Kidney tubule cell (primary cell): ENCODE results near the gene NADSYN1.
"Not testable (repeated sequence)": the region's sequence is repeated elsewhere in the genome, so short reads cannot be mapped to it uniquely, and the experiment has no call there.

Experiments used
- DNase-seq: peaks from one replicate; pipeline ENCODE4 v3.0.0-alpha.2; 2018; ENCODE audit warnings: low spot score

Gene NADSYN1

DNA sequence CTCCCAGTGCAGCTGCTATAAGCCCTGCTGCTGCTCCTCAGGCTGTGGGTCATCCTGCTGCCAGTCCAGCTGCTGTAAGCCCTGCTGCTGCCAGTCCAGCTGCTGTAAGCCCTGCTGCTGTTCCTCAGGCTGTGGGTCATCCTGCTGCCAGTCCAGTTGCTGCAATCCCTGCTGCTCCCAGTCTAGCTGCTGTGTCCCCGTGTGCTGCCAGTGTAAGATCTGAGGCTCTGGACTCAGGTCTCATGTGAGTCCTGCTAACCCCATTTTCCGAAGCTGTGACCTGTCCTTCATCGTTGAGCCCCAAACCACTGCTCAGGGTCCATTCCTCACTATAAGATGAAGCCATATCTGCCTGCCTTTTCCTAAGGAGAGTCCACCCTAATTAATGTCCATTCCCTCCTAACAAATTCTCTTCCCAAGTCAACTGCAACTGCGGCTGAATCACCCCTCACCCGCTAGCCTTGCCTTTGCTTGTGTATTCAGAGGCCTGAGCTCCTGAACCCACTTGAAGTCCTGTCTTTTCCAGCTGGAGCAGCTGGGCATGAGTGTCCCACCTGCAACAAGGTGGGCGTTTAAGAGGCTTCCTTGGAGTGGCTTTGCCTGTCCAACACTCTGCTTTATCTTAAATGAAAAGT, 74.7 kb downstream of the NADSYN1 start:
- no peak for DNase-seq

DNA sequence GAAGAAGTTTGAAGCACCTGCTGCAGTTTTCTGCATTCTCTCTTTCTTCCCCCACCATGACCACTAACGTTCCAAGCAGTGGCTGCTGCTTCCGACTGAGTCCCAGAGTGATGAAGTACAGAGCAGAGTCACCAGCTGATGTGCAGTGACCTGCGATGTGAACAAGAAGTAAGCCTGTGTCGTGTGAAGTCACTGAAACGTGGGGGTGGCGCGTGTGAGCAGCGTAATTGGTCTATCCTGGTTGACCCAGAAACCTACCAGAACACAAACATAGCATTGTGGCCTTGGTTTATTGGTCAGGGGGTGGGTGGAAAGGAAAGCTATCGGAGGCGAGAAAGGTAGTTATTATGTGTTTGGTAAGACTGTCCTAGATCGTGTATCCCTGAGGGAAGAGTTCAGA, 77.6 kb downstream of the NADSYN1 start:
- DNase-seq = peak; percentile 34

DNA sequence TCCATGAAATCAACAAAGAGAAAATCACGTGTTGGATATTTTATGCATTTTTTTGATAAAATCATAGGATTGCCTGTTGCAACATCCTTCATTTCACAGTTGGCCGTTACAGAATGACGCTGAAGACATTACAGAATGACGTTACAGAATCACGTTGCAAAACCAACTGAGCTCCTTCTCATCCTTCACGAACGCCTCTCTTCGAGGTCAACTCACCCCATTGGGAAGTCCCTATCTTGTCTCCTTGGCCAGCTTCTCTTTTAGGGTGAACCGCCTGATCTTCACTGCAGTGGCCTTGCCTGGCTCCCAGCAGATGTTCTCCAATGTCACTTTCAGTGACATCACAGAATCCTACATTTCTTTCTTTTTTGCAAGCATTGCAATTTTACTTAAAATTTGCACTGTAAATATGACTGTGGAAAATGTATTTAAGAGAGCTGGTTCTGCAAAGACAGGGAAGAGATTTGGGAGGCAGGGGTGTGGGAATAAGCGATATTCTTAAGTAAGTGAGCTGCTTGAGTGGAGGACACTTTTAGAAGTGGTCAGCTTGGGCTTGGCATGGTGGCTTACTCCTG, 79.1 kb downstream of the NADSYN1 start:
- DNase-seq = no peak

DNA sequence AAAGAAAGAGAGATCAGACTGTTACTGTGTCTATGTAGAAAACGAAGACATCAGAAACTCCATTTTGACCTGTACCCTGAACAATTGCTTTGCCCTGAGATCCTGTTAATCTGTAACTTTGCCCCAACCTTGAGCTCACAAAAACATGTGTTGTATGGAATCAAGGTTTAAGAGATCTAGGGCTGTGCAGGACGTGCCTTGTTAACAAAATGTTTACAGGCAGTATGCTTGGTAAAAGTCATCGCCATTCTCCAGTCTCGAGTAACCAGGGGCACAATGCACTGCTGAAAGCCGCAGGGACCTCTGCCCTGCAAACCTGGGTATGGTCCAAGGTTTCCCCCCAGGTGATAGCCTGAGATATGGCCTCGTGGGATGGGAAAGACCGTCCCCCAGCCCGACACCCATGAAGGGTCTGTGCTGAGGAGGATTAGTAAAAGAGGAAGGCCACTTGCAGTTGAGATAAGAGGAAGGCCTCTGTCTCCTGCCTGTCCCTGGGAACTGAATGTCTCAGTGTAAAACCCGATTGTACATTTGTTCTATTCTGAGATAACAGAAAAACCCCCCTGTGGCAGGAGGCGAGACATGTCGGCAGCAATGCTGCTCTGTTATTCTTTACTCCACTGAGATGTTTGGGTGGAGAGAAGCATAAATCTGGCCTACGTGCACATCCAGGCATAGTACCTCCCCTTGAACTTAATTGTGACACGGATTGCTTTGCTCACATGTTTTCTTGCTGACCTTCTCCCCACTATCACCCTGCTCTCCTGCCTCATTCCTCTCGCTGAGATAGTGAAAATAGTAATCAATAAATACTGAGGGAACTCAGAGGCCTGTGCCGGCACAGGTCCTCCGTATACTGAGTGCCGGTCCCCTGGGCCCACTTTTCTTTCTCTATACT, 82.0 kb downstream of the NADSYN1 start:
- DNase-seq = not testable (repeated sequence)

DNA sequence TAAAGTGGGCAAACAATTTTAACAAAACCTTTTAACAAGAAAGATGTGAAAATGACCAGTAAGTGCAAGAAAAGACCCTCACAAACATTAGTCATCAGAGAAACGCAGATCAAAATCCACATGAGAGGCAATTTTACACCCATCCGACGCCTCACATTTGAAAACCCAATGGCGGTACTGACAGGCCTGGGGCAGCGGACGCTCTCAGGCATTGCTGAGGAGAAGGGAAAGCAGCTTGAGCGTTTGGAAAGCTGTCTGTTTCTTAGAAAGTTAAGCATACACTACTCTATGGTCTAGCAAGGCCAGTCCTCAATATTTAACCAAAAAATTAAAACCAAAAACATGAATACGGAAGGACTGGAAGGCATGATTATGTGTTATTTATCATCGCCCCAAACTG, 82.8 kb downstream of the NADSYN1 start:
- DNase-seq = no peak

DNA sequence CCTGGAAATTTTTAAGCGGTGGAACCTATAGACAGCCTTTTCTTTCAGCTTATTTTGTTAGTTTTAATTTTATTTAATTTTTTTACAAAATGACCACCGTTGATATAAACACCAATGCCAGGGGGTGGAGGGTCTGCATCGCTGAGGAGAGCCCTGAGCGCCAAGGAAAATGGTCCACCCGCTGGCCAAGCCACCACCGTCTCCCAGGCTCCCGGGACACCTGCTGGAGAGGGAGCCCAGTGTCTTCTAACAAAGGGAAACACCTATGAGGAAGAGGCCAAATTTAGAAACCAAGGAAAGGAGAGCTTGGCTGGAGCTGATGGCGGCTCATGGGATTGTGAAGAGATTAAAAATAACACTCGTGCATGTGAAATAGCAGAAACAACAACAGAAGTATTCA, 84.5 kb downstream of the NADSYN1 start:
- DNase-seq = no peak

DNA sequence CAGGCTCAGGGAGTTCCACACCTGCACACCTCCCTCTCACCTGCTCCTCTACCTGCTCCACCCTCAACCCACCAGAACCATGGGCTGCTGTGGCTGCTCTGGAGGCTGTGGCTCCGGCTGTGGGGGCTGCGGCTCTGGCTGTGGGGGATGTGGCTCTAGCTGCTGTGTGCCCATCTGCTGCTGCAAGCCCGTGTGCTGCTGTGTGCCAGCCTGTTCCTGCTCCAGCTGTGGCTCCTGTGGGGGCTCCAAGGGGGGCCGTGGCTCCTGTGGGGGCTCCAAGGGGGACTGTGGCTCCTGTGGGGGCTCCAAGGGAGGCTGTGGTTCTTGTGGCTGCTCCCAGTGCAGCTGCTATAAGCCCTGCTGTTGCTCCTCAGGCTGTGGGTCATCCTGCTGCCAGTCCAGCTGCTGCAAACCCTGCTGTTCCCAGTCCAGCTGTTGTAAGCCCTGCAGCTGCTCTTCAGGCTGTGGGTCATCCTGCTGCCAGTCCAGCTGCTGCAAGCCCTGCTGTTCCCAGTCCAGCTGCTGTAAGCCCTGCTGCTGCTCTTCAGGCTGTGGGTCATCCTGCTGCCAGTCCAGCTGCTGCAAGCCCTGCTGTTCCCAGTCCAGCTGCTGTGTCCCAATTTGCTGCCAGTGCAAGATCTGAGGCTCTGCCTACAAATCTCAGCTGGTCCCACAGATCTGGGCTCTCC, 85.1 kb downstream of the NADSYN1 start, which contains the start of gene KRTAP5-8:
TSS of gene KRTAP5-8 (plus strand) at position 49 of the 689 bp plus-strand sequence. CDS start at position 80, 31 bp downstream.
- not testable (repeated sequence) for DNase-seq

DNA sequence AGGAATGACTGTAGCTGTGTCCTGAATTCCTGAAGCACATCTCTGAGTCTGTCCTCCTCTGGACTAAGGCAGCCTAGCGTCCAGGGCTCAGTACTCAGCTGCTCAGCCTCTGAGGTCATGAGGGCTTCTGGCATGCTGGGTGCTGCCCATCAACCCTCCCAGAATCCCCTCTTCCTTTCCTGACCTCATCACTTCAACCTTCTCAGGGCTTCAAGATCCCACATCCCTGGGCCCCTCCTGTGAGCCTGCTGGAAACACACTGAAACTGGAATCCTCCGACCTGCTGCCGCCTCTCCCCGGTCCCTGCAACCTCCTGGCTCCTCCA, 85.6 kb downstream of the NADSYN1 start:
- DNase-seq = no peak

DNA sequence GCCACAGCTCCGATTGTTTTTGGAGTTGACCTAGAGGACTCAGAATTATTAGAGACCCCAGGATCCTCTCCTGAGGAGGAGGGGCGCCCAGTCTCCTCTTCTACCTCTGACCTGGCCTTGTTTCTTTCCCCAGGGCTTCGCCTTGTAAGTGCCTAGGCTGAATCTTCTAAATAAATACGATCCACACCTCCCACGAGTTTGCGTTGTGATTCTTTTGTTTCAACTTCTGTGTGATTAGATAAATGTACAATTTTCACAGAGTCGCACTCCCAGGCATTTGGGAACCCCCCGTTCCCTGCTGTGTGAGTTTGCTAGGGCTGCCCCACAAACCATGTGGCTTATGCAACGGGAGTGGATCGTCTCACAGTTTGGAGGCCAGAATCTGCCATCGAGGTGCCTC, 86.0 kb downstream of the NADSYN1 start:
- no peak for DNase-seq

DNA sequence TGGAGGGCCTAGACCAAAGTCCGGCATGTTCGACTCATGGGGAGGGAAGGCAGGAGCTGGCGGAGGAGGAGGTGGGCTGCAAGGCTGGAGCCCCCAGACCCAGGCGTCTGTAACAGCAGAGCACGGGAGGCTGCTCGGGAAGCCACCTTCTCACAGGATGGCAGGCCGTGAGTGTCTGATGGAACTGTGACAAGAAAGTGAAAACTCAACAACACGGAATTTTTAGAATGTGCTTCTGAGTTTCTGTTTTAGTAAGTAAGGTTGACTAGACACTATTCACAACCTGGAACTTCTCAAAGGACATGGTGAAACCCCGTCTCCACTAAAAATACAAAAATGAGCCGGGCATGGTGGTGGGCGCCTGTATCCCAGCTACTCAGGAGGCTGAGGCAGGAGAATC, 87.0 kb downstream of the NADSYN1 start:
- not testable (repeated sequence) for DNase-seq

DNA sequence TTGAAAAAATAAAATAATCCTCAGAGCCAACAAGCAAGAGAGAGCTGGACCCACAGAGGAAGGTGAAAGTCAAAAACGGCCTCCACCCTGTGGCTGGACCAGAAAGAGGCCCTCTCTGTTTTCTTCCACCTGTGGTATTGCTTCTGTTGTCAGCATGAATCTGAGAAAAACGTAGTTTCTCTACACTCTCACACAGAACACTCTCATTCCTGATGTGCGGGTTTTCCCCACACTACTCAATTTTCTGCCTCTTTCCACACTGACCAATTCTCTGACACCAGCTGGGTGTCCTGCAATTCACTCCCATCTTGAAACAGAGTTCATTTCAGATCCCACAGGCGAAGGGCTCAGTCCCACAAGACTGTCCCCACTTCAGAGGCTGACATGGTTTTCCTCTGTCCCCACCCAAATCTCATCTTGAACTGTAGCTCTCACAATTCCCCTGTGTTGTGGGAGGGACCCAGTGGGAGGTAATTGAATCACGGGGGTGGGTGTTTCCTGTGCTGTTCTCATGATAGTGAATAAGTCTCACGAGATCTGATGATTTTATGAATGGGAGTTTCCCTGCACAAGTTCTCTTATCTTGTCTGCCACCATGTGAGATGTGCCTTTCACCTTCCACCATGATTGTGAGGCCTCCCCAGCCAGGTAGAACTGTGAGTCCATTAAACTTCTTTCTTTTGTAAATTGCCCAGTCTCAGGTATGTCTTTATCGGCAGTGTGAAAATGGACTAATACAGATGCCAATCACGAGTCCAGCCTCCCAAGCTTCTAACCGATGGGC, 87.7 kb downstream of the NADSYN1 start:
- DNase-seq = not testable (repeated sequence)

DNA sequence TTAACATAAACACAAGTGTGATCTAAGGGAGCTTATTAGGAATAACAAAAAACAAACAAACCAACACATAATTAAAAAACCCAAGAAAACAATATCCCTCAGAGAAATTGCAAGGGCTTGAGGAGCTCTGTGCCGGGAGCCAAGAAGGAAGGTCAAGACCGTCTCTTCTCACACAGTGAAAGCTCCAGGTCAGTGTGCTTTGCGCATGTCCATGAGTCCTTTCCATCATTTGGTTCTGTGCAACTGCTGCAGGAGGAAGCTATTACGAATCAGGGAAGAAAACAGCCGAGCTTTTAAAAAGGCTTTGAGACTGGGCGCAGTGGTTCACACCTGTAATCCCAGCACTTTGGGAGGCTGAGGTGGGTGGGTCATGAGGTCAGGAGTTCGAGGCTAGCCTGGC, 89.4 kb downstream of the NADSYN1 start:
- DNase-seq = no peak

DNA sequence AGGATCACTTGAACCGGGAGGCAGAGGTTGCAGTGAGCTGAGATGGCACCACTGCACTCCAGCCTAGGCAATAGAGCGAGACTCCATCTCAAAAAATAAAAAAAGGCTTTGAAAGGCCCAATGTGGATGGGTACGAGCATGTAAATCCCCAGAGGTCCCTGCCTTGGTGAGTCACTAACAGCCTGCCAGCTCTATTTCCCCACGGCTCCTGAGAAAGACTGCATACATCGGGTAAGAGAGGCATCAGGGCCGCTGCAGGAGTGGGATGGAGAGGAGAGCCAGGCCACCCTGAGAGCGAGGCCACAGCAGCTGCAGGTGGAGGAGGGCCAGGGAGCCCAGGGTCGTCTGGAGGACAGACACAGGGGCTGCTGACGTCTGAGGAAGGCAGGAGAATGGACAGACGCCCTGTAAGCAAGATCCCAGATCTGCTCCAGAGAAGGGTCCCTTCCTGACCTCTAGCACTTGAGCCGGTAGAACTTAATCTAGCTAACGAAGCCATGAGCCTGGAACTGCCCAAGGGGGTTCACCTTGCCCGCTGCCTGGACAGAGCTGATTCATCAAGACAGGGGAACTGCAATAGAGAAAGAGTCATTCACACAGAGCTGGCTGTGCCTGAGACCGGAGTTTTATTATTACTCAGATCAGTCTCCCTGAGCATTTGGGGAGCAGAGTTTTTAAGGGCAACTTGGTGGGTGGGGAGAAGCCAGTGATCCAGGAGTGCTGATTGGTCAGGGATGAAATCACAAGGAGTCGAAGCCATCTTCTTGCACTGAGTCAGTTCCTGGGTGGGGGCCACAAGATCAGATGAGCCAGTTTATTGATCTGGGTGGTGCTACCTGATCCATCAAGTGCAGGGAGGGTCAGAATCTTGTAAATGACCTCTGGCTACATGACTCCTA, 90.1 kb downstream of the NADSYN1 start:
- DNase-seq = no peak

DNA sequence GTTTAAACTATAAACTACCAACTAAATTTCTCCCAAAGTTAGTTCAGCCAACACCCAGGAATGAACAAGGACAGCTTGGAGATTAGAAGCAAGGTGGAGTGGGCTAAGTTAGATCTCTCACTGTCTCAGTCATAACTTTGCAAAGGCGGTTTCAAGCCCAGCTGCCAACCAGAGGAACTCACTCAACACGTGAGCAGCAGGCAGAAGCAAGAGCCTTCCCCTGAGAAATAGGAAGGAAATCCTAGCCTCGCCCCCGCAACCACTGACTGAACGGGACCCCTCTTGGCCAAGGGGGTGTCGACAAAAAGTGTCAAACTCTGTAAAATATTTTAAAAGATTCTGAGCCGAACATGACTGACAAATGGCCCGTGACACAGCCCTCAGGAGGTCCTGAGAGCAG, 90.9 kb downstream of the NADSYN1 start:
- DNase-seq = no peak

DNA sequence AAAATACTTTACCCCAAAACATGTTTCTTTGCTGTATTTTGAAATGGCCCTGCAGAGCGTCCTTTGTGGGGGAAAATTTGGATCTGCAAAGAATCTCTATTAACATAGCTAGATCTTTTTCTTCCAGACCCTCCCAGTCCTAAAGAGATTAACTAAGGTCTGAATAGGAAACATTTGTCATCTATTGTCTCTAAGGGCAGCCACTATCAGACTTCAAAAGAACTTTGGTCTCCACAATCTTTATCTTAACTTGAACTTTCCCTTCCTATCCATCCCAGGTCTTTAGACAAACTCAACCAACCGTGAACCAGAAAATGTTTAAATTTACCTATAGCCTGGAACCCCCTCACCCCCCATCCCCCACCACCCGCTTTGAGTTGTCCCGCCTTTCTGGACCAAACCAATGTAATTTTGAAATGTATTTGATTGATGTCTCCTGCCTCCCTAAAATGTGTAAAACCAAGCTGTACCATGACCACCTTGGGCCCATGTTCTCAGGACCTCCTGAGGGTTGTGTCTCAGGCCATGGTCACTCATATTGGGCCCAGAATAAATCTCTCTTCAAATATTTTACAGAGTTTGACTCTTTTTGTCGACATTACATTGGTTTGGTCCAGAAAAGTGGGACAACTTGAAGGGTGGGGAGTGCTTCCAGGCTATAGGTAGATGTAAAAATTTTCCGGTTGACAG, 91.7 kb downstream of the NADSYN1 start:
- DNase-seq = no peak

DNA sequence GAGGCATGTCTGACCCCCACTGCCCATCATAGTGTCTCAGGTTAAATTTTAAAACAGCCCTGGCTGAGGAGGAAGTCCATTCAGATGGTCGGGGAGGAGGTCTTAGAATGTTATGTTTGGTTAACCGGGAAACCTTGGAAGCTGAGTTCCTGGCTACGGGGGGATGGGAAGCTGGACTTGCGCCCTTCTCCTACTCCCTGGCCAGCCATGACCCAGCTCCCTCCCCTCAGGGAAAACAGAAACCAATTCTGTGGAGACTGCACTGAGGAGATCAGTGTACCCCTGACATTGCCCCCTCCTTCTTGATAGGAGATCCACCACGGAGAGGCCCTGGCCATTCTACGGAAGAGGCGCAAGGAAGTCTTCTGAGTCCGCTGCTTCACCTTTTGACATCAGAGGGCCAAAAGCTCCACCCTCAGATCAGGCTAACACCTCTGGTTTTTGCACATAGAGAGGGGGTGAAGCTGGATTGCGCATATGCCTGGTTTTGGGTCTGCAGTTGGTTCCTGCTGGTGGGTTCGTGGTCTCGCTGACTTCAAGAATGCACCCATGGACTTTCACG, 92.5 kb downstream of the NADSYN1 start:
- no peak for DNase-seq

DNA sequence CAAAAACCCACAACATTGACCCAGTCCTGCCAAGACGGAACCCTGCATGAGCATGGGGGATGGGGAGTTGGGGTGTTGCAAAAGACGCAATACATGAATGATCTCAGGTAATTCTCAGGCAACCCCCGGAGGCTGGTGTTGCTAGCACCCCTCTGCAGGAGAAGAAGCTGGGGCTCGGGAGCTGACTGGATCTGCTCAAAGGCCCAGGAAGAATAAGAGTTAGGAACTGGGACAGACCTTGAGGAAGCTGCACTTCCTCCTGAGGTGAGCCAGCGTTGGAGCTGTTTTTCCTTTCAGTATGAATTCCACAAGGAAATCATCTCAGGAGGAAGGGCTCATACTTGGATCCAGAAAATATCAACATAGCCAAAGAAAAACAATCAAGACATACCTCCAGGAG, 95.1 kb downstream of the NADSYN1 start, which contains the start of gene KRTAP5-9:
TSS of gene KRTAP5-9 (plus strand) at position 301 of the 400 bp plus-strand sequence. CDS start 238 bp downstream, outside the sequence.
- DNase-seq = no peak

DNA sequence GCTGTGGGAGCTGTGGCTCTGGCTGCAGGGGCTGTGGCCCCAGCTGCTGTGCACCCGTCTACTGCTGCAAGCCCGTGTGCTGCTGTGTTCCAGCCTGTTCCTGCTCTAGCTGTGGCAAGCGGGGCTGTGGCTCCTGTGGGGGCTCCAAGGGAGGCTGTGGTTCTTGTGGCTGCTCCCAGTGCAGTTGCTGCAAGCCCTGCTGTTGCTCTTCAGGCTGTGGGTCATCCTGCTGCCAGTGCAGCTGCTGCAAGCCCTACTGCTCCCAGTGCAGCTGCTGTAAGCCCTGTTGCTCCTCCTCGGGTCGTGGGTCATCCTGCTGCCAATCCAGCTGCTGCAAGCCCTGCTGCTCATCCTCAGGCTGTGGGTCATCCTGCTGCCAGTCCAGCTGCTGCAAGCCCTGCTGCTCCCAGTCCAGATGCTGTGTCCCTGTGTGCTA, 95.7 kb downstream of the NADSYN1 start:
- DNase-seq = no peak
